Measurements from ENCODE around the gene DZIP3. TPM values are rescaled to one million over a fixed set of nuclear protein-coding genes. Genes with fewer than 3 reads are reported as not detected.

Gene DZIP3
- total and polyA plus RNA-seq, 2 experiments from 2014 or later = 28.7 to 32.0 TPM

GRCh38 chr3:108602935-108603294 lies 13.4 kb downstream of the DZIP3 start:
- H2AFZ ChIP-seq = no peak overlapping the region
- H3K4me1 ChIP-seq (ENCODE audit: insufficient read depth) = peaks cover 28% of the 10 kb centered on the region
- no peaks in the 10 kb centered on the region for H3K27me3 ChIP-seq (ENCODE audit: insufficient read depth)
- peaks cover 2% of the 10 kb centered on the region for H3K27me3 Mint-ChIP-seq (ENCODE audit: insufficient read depth, low read depth, poor library complexity)
- H3K27ac Mint-ChIP-seq = peak overlapping the region; percentile 57
- no peak overlapping the region for H3K4me2 ChIP-seq
- H3K4me3 Mint-ChIP-seq = no peak overlapping the region
- H3F3A ChIP-seq (replicated peaks; ENCODE audit: low read depth) = no peaks in the 10 kb centered on the region
- H3K36me3 ChIP-seq (ENCODE audit: insufficient read depth) = no peaks in the 10 kb centered on the region
- ATAC-seq (peak; percentile 62), DNase-seq (ENCODE audit: low spot score) (no peak)
- H3K79me2 ChIP-seq (replicated peaks; ENCODE audit: insufficient read depth) = peaks cover 46% of the 10 kb centered on the region
- TF ChIP-seq ZNF462 (CRISPR knock-in tag; IDR thresholded peaks at IDR 0.05) (no peak), EZH2 (IDR thresholded peaks at IDR 0.05; ENCODE audit: low read depth, unreplicated experiment) (no peak), CTCF (conservative IDR thresholded peaks at IDR 0.05; ENCODE audit: low read depth in 2 of 2) (no peak), CREB1 (CRISPR knock-in tag; IDR thresholded peaks at IDR 0.05; ENCODE audit: low read depth) (no peak), NANOG (IDR thresholded peaks at IDR 0.05; ENCODE audit: borderline replicate concordance) (no peak), ETS1 (IDR thresholded peaks at IDR 0.05) (no peak), ZNF114 (CRISPR knock-in tag; IDR thresholded peaks at IDR 0.05) (no peak), JUNB (IDR thresholded peaks at IDR 0.05; ENCODE audit: unreplicated experiment) (no peak), STAT1 (IDR thresholded peaks at IDR 0.05; ENCODE audit: unreplicated experiment) (no peak), EZH2phosphoT487 (IDR thresholded peaks at IDR 0.05; ENCODE audit: unreplicated experiment) (no peak), ZNF331 (CRISPR knock-in tag; IDR thresholded peaks at IDR 0.05; ENCODE audit: low read depth) (no peak), POLR2AphosphoS5 (IDR thresholded peaks at IDR 0.05; ENCODE audit: low read depth) (no peak), REST (IDR thresholded peaks at IDR 0.05; ENCODE audit: unreplicated experiment) (no peak)
- H3K36me3 Mint-ChIP-seq (ENCODE audit: low read depth) = peaks cover 12% of the 10 kb centered on the region; the same call in 2 of the 3 replicates
- peaks cover 28% of the 10 kb centered on the region for H3K4me1 Mint-ChIP-seq
- H4K20me1 ChIP-seq (replicated peaks; ENCODE audit: insufficient read depth) = no peaks in the 10 kb centered on the region
- no peak overlapping the region for H3K4me3 ChIP-seq
- H3K9me3 Mint-ChIP-seq = no peaks in the 10 kb centered on the region
- H3K9me2 ChIP-seq (ENCODE audit: insufficient read depth) = no peaks in the 10 kb centered on the region
- H3K27ac ChIP-seq (ENCODE audit: low read depth) = no peak overlapping the region
